HG03469 (cell line): ENCODE data around the gene SEMA3C.

Source experiments
- ATAC-seq: cut with Tn5 transposase; IDR thresholded peaks from one replicate; pipeline ENCODE4 v1.9.1; 2021; ENCODE audit warnings: mild to moderate bottlenecking, moderate library complexity, moderate number of reproducible peaks; ENCODE audit not compliant: unreplicated experiment

The SEMA3C gene

DNA sequence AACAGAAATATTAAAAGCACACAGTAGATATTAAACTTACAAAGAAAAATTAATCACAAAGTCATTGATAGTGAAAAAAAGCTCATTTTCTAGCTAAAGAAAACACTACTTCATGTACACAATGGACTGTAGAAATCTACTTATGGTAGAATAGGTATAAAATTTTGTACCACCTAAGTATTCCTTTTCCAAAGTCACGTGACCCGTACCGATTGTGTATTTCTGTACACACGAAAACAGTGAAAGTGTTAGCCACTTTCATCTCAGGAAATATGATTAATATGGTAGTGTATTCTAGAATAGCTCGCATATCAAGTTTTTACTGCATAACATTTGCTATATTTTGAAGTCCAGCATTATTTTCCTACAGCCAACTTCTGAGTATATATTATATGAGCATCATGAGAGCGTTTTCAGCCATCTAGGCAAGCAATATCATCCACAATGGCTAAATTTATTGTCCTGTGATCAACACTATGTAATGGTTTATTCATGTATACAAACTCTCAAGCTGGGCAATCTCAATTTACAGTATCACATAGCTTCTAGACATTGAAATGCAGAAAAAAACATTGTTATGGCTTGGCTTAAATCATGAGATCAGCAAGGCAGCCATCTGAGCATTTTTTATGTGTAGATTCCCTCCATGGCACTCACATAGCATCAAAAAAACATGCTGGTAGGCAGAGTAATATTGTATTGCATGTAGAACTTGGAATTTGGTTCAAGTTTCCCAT is 165.7 kb downstream of the SEMA3C start:
- ATAC-seq, result no peak

DNA sequence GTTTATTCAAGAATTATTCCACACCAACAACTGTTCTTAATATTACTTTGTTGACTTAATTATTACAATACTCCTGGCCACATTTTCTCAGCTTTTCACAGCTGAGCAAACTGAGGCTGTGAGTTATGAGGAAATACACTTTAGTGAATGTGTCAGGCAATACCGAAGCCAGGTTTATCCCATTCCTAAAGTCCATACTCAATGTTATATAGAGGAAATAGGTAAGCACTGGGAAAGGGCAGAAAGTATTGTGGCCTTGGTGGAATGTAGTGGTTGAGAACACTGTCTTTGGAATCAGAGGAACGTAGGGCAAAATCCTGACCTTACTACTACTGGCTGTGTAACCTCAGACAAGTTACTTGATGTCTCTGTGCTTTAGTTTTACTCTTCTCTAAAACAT is 169.6 kb downstream of the SEMA3C start:
- no peak for ATAC-seq

DNA sequence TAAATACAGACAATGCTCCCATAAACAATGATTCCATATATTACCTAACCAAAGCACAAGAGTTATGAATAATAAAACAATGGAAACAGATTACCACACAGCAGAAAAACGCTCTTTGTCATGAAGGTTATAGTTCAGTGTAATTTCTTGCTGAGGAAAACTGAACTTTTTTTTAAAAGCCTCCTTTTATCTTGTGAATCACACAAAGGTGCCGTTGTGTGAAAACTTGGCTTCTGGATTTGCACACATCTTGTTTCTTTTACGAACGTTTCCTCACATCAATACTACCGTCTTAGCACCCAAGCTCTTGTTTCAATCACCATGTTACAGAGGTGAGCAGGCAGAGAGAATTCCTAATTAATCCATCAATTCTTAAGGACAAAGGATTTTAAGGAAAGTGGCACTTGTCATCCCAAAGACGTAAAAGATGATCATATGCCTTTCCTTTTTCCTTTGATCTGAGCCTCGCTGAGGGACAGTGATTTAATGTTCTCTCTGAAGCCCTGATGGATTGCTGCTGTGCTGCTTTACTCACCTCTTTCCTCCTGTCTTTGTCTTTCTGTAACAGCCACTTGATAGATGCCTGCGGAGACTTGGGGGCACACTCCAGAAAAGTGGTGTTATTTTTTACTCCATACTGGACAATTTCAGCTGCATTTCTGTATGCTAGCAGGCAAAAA is 170.3 kb downstream of the SEMA3C start:
- no peak for ATAC-seq

DNA sequence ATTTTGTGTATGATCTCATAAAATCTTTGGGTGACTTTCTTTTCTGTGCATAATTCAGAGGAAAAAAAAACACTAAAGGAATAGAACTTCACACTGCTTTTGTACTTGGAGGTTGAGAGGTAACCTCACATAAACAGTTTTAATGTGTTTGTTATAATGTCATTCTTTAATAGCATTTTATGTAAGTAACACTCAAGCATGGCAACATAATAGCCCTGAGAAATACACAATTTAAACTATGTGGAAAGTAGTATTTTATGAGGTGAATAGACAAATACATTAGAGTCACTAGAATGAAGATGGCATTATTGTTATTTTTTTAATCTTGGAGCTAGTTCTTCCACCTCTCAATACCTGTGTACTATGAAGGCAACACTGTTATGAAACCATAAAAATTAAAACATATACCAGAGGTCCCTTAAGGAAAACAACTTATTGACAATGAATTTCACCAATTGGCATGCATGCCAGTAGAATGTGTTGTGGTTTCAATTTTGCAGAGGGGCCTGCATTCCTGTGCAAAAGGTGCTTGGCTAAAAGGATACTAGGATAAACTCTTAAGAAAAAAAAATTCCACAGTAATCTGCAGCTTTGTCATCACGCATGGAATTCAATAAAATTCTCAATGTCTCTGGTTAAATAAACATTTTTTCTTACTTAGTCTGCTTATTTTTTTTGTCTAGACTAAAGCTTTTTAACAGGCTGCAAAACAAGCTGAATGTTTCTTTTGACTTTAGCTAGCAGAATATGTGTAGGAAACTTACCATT is 177.9 kb downstream of the SEMA3C start:
- ATAC-seq, result no peak

DNA sequence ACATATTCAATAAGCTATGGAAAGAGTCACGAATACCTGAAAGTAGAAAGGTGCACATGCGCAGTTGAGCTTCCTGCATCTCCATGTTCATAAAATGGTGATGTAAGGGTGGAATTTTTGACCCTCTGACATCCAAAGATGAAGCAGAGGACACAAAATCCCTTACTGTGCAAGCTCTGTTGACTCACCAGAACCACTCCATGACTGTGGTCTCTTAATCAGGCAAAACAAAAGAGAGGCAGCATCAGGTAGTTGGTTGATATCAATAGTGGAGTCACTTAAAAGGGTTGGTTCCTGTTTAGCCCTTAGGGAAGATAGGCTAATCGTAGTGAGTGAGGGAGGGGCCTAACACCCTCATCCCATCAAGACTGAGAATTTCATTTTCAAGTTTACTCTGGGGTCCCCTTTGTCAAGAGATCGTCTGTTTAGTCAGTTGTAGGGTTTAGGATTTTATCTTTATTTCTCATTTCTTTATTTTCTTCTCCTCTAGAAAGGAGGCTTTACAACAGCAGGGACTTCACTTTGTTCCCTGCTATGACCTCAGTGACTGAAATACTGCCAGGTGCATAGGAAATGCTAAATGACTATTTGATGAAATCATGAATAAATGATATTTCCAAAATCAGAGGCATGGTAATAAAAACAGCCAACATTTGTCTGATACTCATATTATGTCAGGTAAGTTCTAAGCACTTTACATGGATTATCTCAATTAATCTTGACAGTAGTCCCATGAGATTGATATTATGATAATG is 182.3 kb downstream of the SEMA3C start:
- no peak for ATAC-seq

DNA sequence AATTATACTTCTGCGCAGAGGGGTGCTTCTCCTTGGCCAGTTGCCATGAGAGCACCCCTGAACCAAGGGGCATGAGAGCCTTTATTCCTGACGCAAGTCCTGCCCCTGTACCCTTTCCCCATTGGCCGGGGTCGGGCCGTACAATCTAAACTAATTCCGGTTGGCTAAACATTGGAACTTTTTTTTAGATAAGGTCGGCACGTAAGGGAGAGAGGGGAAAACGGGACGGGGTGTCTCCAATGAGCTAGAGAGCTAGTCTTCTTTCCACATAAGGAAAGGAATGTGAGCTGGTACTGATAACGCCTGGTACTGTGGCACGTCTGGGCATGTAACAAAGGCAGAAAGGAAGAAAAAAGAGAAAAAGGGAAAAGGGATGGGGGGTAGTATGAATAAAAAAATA is 183.5 kb downstream of the SEMA3C start:
- ATAC-seq, result no peak

DNA sequence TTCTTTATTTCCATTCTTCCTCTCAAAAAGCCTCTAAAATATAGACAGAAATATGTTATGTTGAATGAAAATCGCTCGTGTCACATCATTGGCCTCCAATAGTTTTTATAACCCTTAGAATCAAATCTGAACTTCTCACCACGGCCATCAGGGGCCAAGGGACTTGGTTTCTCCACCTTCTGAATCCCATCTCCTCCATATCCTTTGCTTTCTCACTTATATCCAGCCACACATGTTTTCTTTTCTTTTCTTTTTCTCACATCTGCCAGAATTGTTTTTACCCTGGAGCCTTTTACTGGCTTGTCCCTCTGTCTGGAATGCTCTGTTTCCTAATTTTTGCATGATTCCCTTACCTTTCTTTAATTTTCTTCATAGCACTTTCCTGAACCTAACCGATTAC is 184.8 kb downstream of the SEMA3C start:
- no peak for ATAC-seq

DNA sequence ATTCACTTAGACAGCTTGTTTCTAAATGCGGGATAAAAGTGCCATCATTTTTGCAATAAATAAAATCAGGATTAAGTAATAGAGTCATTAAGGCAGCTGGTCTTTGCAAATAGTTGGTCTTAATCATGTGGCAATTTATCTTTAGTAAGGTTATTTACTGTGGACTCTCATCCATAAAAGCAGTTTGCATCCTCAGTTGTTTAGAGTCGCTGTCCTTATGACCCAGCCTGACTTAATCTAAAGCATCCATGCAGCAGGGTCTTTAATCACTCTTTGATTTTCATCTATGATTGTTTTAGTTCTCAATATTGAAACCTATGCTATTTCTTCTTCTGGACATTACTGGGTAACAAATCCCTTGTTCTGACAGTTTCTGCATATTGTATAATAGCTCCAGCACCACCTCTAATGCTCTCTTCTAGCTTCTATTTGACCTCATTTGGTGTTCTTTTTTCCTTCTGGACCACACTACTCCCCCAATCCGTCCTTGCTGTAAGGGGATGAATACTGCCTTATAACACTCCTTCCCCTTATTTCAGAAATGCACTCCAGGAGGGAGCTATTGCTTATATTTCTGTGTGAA is 185.4 kb downstream of the SEMA3C start:
- no peak for ATAC-seq

DNA sequence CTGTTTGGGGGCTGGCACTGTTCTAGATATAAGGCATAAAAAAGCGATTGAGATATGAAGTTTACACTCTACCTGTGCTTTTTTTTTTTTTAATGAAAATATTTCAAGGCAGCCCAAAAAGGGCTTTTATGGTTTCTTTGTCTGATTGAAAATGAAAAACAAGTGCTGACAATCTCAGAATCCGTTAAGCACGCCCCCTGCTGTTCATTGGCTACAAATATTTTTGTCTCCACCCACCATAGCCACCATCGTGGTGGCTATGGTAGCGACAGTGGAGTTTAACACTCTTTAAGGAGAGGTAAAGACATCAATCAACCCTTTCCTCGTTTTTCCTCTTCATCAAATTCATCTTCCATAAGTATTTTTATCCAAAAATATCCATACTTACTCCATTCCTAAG is 186.2 kb downstream of the SEMA3C start:
- no peak for ATAC-seq

DNA sequence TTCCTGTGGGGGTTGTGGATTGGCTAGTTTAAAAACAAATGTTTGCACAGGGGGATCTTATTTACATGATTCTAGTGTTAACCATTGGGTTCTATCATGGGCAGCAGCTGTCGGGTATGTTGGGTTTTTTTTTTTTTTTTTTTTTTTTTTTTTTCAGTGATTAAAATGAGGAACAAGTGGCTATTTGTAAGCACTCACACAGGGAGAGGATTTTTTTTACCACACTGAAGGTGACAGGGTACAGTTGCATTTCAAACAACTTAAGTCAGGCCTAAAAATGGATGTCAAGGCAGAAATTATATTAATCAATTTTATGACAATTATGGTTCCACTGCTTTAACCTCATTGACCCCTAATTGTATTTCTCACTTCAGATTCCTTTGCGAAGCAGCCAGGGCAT is 187.6 kb downstream of the SEMA3C start:
- no peak for ATAC-seq

DNA sequence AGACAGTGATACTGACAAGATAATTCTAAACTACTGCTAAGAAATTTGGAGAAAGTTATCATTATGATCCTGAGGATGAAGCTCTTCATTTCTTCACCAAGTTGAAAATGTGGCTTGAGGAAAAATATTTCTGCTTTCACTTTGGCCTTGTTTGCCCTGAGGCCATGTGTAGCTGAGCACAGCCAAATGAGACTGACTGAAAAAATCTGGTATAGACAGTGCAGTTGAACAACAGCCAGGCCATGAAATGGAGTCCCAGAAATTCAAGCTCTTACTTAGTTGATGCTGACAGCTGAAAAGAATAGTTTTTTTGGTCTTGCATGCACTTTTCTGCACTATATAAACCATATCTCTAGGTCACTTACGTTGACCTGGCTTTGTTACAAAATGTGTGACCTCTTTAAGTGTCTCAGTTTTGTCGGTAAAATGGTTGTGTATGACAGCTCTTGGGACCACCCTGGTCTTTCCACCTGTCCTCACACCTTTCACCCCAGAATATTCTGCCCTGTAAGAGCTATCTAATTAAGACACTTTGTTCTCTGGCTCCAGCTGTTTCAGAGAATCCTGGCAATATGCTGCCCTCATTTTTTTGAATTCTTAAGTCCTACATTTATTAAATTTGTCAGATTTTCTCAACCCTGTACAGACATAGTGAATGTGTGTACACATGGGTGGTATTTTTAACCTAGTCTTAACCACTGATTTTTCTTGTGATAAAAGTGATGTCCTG is 189.1 kb downstream of the SEMA3C start:
- ATAC-seq, result no peak

DNA sequence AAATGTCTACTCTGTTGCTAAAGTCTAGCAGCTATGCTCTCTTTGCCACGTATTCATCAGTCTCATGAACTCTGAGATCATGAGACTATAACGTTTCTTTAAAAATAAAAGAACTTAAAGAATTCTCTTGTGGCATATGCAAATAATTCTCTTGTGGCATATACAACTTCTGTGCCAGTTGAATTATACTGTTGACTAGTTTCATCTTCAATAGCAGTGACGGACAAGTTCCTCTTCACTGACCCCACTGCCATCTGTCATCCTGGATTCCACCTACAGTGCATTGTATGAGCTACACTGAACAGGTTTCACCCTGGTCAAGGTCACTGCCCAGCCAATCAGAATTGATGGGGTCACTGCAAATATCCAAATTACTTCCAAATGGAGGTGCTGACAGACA is 192.2 kb downstream of the SEMA3C start:
- ATAC-seq, result no peak

DNA sequence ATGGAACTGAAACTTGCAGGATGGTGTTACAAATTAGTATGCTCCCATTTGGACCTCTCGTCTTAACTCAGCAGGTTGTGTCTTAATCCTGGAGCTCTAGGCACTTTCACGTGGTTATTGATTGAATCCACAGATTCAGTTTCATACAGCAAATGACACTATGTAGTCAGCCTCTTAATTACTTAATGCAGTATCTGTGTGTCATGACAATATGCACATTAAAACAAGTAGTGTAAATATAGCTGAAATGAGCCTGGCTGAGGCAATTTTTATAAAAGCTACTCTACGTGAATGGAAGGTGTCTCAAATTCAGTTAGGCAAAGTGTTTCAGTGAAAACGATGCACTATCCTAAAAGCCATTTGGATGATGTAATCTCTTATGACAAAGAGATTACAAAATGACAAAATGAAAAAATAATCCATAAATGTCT is 193.7 kb downstream of the SEMA3C start:
- ATAC-seq, result no peak

DNA sequence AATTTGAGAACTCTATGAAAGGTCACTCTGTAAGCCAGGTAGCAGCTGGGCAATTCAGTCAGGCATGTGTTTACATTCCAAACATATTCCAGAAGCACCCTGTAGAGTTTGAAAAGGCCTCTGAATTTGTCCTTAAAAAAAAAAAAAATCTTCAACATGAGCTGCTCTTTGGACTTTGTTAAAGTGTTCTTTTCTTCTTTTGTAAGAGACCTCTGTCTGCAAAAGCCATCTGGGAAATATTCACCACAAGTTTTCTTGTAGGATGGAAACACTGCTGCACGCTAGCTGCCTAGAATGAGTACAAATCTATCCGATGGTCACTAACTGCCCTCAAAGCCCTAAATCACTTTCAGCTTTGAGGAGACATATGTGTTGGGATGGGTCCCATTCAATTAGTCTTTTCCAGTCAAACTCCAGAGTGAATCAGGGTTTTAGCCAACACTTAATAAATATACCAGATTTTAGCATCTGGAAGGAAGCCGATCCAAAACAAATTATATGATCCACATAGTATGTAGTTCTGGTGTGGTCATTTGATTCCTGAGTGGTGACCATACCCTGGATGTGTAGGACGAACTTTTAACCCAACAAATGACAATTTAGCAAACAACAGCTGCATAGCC is 194.5 kb downstream of the SEMA3C start:
- ATAC-seq, result no peak

DNA sequence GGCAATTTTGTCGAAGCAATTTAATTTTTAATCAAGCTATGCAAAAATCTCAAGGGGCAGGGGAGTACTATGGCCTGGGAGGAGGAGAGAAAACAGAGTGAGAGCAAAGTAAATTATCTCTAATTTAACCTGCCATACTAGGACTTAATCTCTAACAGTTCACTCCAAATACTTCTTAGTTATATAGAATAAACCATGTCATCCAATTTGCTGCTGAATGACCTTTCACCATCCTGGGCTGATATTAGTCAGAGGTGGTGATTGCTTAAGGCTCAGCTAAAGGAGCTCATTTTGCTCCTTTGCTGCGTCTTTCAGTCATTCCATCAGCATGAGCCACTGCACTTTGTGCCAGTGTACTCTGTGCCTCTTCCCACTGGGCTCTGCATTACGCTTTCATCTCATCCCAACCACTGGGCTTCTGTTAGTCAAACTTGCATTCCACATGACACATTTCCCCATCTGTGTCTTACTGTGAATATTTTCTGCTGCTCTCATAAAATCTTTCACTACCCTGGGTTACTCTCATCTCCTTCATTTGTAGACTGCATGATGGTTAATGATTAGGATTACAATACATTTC is 196.1 kb downstream of the SEMA3C start:
- no peak for ATAC-seq

DNA sequence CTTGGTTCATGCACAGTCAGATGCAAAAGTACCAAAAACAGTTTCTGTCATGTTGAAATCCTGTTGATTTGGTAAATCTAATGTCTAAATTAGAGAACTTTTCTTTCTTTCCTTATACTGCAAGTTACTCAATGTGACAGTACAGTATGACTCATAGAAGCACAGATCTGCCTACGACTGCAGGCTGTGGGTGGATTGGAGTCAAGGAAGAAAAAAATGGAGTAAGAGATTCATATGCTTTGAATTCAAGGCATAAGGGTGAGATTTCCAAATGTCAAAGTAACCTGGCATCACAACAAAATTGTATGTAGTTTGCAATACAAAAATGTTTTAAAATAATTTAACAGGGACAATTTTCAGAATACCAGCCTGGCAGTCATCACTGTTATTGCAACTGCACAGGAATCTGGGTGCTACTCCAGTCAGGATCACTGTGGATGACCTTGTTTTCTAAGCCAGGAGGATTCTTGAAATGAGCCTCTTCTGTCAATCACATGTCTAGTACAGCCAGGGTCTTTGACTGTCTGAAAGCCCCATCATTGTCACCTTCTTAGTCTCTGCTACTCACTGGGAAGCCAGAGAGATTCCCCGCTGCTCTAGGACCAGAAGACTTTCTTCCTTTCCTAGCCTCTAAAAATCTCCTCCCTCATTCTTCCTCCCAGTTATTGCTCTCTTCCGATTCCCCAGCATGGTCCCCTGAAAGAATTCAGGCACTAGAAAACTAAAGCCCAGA is 196.8 kb downstream of the SEMA3C start:
- ATAC-seq, result no peak

DNA sequence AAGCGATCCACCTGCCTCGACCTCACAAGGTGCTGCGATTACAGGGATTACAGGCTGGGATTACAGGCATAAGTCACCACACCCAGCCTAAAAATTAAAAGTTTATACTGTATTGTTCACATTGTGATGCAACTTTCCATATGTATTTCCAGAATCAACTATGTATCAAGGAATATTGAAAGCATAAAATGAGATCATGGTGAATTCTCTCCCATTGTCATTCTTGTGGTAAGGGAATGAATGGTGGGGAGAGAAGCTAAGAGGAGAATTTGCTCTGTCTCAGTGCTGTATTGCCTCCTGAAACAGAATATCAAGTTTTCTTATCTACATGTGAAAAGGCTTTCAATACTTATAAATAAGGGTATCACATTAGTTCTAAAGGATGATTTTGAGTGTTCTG is 198.7 kb downstream of the SEMA3C start:
- no peak for ATAC-seq

DNA sequence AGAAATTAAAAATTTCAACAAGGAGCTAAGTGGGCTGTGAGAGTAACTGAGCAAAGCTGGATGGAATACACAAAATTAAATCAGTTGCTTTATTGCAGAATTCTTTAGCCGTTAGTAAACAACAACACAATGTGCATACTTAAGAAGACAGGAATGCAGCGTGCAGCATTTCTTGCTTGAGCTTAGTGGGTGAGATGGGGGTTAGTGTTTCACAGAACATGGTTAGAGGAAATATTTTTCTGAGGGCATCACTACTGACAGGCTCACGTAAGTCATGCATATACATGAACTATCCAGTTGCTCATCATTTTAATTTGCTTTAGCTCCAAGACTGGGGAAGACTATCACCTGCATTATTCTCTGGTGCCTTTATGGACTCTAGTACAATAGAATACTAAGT is 199.6 kb downstream of the SEMA3C start:
- no peak for ATAC-seq

DNA sequence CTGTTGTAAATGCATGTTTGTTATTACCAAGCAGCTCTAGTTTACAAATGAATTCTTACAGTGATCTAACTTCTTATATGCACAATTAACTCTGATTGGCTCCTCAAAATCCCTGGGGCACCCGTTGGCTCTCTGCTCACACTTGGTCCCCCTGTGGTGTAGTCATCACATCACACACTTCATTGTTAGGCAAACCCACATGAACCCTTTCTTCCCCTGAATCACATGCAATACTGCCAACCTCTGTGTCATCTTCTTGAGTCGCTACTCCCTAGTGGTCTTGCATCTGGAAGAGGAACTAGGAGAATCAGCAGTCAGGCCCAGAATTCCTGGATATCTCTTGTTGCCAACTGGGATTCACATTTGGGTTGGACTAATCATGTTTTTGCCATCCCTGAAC is 207.3 kb downstream of the SEMA3C start:
- ATAC-seq, result no peak
